HG02763 (cell line): ENCODE results near the gene NF1.
"Not testable (repeated sequence)": the region's sequence is repeated elsewhere in the genome, so short reads cannot be mapped to it uniquely, and the experiment has no call there.

Experiments used
- ATAC-seq: cut with Tn5 transposase; IDR thresholded peaks from one replicate; pipeline ENCODE4 v1.9.1; 2021; ENCODE audit warnings: mild to moderate bottlenecking, moderate library complexity; ENCODE audit not compliant: unreplicated experiment

Gene NF1, protein sequence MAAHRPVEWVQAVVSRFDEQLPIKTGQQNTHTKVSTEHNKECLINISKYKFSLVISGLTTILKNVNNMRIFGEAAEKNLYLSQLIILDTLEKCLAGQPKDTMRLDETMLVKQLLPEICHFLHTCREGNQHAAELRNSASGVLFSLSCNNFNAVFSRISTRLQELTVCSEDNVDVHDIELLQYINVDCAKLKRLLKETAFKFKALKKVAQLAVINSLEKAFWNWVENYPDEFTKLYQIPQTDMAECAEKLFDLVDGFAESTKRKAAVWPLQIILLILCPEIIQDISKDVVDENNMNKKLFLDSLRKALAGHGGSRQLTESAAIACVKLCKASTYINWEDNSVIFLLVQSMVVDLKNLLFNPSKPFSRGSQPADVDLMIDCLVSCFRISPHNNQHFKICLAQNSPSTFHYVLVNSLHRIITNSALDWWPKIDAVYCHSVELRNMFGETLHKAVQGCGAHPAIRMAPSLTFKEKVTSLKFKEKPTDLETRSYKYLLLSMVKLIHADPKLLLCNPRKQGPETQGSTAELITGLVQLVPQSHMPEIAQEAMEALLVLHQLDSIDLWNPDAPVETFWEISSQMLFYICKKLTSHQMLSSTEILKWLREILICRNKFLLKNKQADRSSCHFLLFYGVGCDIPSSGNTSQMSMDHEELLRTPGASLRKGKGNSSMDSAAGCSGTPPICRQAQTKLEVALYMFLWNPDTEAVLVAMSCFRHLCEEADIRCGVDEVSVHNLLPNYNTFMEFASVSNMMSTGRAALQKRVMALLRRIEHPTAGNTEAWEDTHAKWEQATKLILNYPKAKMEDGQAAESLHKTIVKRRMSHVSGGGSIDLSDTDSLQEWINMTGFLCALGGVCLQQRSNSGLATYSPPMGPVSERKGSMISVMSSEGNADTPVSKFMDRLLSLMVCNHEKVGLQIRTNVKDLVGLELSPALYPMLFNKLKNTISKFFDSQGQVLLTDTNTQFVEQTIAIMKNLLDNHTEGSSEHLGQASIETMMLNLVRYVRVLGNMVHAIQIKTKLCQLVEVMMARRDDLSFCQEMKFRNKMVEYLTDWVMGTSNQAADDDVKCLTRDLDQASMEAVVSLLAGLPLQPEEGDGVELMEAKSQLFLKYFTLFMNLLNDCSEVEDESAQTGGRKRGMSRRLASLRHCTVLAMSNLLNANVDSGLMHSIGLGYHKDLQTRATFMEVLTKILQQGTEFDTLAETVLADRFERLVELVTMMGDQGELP (N-terminal part only)

DNA sequence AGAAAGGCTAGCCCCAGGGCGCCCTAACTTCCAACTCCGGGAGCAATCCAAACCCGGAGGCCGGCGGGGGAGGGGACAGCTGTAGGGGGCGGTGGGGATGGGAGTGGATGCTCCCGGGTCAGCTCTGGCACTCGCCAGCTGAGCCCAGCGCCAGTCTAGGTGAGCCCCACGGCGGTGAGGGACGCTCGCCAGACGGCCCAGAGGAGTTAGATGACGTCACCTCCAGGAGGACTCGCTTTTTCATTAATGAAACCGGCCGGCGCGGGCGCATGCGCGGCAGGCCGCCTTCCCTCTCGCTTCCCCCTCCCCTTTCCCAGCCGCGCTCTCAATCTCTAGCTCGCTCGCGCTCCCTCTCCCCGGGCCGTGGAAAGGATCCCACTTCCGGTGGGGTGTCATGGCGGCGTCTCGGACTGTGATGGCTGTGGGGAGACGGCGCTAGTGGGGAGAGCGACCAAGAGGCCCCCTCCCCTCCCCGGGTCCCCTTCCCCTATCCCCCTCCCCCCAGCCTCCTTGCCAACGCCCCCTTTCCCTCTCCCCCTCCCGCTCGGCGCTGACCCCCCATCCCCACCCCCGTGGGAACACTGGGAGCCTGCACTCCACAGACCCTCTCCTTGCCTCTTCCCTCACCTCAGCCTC lies at the start of gene NF1:
Gene NF1, plus strand, starts transcription at position 378 of the 636 bp plus-strand sequence. CDS start 333 bp downstream, outside the sequence.
- peak; percentile 75 for ATAC-seq

DNA sequence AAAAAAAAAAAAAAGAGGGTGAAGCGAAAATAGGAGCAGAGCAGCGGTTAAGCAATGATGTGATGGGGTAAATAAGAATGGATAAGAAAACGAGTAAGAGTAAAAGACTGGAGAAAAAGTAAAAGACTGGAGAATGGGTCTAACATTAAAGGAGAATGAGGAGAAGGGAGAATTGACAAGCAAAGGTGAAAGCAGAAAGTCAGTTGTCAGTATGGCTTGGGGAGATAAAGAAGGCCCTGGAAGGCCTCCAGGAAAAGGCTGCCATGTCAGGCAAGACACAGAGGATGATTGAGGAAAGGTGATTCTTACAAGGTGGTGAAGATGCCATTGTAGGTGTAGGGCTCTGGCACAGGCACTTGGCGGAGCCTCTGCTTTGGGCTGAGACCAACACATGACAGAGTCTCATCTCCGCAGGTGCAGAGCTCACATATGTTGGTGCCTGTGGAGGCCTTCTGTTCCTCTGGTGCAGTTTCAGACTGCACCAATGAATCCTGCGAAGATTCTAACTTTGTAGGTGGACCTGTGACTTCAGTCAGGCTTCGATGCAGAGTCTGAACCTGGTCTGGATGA lies 47.8 kb upstream of the NF1 start:
- not testable (repeated sequence) for ATAC-seq

DNA sequence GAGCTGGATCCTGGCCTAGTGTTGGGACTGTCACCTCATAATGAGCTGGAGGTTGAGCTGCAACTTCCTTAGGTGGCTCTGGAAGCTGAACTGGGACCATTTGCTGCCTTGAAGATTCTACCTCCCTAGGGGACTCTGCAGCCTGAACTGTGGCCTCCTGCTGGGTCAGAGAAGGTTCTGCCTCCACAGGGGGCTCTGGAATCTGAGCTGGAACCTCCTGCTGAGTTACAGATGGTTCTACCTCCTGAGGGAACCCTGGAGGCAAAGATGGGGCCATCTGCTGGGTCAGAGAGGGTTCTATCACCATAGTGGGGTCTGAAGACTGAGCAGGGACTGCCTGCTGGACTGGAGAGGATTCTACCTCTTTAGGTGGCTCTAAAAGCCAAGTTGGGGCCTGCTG lies 46.6 kb upstream of the NF1 start:
- no peak for ATAC-seq

DNA sequence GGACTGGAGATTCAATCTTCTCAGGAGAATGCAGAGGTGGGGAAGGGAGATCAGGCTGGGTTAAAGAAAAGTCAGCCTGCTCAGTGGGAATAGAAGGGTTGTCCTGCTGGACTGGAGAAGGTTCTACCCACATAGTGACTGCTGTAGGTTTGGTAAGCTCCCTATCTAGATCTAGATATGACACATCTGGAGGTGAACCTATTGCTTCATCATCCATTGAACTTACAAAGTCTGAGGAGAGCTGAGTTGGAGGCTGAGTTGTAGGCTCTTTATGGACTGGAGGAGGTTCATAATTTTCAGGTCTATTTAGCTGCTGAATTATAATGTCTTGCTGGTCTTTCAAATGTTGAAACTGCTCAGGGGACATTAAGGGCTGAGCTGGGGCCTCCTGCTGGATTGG lies 46.0 kb upstream of the NF1 start:
- no peak for ATAC-seq

DNA sequence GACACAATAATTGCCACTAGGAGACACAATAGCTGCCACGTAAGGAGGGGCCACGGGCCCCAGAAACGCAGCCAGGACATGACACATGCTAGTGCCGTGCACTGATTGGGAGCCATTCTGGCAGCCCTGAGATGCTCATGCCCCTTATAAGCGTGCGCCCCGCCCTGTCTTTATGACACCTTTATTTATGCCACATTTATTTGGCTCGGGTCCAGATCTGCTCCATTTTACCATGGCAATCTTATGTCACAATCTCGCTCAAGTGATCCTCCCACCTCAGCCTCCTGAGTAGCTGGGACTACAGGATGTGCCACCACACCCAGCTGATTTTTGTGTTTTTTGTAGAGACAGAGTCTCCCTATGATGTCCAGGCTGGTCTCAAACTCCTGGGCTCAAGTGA lies 43.8 kb upstream of the NF1 start:
- no peak for ATAC-seq

DNA sequence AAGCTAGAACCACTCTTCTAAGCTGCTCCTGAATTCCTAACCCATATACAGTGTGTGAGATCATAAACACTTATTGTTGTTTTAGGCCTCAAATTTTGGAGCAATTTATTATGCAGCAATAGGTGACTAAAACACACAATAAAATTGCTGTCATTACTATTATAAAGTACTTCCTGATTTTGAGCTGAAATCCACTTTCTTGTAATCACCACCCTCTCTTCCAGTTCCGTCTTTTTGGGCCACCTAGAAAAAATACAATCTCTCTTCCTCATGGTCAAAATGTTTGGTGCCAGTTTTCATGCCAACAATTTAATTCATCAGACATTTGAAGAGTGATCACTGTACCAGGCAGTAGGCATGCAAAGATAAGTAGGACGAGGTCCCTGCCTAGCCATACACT lies 43.3 kb upstream of the NF1 start:
- ATAC-seq, result no peak

DNA sequence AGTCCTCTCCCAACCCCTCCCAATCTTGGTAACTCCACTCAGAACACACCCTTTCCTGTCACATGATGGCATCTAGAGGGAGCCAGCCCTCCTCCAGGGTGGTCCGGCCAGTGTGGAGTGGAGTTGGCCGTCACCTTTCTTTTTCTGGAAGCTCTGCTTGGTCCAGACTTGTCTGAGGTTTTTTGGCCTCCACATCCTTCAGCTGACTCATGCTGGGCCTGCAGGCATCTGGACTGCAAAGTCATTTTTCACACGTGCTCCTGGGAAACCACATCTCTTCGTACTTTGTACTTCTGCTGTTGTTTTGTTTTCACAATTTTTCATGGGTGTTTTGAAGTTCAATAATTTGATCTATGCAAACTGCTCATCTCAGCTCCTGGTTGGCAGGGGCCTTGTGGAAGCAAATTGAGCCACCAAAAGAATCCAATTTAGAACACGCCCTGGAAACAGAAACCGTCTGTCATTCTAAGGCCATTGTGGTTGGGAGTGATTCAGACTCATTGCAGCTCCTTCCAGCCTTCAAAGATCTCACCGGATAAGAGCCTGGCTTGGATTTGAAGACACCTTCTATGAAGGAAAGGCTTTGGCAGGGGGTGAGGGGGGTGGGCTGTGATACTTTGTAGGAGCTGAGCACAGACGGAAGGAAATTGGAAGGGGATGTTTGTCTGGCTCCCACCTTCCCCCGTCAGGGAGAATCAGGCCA lies 42.4 kb upstream of the NF1 start:
- no peak for ATAC-seq

DNA sequence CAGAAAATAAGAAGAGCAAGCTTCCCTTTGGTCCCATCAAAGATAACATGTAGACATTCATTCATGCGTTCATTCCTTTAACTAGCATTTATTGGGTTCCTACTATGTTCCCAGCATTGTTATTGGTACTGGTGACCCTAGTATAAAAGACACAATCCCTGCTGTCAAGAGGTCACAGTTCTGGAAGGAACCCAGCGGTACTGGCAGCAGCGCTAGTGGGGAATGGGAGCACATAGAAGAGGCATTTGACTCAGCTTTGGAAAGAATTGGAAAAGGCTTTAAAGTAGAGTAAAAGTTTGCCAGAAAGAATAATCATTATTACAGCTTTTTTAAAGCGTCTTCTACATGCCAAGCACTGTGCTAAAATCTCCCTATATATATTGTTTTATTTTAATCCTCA lies 41.7 kb upstream of the NF1 start:
- ATAC-seq, result no peak

DNA sequence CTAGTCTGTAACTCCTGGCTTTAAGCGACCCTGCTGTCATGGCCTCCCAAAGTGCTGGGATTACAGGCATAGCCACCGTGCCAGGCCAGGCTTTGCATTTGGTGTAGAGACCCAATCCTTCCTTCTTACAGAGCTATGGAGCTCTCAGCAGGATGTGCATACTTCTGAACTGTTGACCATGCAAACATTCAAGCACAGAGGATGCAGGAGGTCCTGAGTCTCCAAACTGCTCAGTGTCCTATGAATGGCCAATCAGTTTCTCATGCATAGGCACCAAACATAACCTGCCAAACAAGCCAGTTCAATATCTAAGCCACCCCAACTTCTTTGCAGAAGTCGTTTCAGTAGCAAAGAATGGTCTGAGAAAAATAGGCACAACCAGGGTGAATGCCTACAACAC lies 40.0 kb upstream of the NF1 start:
- no peak for ATAC-seq

DNA sequence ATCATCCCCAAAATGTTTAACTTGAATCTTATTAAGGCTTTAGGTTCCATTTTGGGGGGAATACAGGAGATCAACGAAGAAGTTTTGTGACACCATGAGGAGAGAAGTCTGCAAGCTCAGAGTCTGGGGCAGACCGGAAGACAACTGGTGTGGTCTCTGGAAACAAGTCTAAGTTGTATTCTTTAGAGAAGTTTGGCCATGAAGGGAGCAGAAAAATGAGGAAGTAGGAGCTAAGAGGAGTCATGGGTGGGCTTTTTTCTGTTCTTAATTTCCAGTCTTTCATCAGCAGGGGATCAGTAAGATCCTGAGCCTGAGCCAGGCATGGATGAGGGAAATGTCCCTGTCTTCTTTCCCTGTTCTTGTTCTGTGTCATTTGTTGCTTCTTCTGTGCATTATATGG lies 35.8 kb upstream of the NF1 start:
- ATAC-seq, result no peak

DNA sequence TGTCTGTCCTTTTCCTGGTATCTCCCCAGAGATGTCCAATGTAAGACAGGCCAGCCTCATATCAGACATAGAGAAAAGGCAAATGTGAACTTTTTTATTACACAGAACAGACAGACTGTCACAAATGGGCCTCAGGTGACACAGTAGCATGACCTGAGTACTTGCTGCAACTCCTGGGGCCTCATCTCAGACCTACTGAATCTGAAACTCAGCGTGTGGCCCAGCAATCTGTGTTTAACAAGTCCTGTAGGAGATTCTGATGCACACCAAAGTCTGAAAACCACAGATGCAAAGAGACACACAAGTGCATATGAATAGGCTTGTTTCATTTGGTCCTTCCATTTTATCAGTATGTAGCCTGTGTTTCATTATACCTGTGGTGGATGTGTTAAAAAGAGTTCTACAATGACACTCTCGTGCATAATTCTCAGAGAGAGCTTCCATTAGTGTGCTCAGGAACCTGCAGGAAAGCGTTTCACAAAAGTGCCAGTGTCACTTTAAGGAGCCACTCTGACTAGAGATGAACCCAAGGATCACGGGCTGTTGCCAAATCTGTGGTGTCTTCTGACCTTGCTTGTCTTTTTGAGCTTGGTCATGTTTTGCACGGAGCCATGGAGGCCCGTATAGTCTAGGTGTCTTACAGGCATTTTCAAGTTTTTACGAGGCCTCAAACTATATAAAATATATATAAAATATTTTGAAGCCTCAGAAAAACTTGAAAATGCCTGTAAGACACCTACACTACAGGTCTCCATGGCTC lies 33.8 kb upstream of the NF1 start:
- no peak for ATAC-seq

DNA sequence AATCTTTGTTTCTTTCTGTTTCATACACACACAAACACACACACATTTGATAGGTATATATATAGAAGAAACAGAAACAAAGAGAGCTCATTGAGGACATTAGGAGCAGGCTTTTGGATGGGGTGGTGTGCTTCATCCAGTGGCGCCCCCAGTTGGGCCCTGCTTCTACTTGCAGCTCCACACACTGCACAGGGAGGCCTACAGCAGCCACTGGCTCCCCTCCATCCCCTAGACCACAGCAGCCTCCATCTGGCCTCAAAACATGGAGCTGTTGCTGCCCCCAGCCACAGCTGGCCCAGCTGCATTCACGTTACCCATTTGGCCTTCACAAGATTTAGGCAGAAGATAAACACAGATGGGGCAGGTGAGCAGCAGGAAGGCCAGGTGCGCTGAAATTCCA lies 33.1 kb upstream of the NF1 start:
- ATAC-seq, result no peak

DNA sequence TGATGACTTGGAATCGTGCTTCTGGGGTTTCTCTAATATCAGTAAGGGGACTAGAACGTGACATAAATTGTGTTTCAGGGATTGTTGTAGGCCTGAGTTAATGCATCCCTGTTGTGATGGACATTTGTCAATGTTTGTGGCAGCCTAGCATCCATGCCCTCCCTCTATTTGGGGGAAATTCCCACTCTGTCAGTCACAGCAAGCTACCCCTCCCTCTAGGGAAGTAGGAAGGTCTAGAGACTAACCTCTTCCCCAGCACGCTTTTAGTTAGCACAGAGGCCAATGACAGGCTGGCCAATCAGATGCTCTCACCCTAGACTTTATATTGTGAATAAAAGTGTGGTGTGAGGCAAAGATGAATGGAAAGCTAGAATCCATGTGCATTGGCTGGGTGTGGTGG lies 32.4 kb upstream of the NF1 start:
- ATAC-seq, result no peak

DNA sequence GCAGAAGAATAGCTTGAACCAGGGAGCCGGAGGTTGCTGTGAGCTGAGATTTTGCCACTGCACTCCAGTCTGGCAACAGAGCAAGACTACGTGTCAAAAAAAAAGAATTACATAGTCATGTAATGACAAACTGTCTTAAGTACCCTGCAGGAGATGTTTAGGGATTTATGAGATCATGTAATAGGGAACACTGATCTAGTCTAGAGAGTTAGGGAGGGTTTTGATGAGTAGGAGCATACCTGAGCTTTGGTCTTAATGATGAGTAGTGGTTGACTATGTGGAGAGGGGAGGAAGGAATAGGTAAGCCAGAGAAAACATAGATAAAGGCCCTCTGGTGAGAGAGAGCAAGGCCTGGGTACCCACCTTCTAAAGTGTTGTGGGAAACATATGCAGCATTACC lies 30.1 kb upstream of the NF1 start:
- no peak for ATAC-seq

DNA sequence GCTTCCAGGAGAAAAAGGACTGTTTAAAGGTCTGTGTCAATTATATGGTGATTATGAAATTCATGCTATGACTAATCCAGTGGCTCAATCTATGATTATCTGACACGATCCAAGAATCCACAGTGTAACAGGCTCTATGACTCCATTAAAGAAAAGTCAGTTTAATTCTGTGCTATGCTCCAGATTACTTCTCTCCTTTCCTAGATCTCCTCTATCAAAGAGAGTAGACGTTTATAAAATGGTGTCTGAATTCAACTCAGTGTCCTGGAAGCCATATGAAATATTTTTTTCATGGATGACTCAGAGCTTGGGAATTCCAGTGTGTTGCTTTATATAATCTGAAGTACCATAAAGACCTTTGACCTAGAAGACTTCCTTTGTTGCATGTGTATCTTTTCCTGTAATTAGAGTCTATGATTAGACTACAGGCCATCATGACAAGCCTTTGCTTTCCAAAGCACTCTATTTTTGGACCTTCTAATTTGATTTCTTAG lies 27.0 kb upstream of the NF1 start:
- no peak for ATAC-seq

DNA sequence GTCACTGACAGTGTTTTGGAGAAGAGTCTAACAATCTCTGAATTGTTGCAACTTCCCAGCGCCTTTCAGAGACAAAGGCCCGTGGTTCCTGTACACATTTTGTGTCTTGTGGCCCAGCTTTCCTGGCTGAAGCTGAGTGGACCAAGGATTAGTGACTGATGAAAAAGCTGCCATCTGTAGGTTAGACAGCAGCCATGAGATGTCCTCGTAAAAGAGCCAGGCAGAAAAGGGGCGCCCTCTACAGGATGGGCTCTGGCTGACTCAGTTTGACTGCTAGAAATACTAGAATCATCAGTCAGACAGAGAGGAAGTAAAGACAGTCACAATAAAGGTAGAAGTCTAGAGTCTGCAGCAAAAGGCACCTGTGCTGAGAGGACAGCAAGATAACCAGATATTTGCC lies 26.5 kb upstream of the NF1 start:
- ATAC-seq, result no peak

DNA sequence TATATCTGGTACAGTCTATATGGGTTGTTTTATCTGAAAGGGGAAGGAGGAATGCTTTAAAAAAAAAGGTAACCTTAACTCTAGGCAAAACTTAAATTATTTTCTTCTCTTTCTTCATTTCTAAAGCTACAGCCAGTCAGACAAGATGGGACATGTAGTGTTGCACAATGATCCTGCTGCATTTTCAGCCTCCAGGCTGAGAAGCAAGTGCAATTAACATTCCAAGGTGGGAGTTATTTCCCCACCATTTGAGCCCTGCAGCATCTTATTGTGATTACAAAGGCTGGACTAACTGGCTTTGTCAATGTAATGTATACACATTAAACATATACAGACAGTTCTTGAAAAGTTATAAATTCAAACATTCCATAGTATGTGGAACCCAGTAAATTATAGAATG lies 22.6 kb upstream of the NF1 start:
- no peak for ATAC-seq

DNA sequence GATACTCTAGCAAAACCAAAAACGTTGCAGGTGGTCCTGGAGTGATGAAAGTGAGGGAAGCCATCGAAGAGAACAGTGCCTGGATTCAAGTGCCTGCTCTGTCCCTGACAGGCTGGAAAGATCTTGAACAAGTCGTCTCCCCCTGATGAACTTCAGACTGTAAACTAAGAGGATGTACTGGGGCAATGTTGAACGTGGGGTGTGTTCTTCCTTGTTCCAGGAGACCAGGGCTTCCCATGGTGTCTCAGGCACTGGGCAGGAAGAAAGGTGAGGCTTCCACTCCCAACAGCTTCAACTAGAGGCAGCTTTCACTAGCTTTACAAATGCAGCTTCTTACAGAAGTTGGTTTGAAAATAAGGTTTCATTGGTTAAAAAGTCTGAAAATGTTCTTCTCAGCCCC lies 21.4 kb upstream of the NF1 start:
- no peak for ATAC-seq
